ENCODE data around the gene ITGA6.

GRCh38 chr2:172480301-172481218, 53.2 kb downstream of the ITGA6 start:
- TF ChIP-seq, protein P1, sequence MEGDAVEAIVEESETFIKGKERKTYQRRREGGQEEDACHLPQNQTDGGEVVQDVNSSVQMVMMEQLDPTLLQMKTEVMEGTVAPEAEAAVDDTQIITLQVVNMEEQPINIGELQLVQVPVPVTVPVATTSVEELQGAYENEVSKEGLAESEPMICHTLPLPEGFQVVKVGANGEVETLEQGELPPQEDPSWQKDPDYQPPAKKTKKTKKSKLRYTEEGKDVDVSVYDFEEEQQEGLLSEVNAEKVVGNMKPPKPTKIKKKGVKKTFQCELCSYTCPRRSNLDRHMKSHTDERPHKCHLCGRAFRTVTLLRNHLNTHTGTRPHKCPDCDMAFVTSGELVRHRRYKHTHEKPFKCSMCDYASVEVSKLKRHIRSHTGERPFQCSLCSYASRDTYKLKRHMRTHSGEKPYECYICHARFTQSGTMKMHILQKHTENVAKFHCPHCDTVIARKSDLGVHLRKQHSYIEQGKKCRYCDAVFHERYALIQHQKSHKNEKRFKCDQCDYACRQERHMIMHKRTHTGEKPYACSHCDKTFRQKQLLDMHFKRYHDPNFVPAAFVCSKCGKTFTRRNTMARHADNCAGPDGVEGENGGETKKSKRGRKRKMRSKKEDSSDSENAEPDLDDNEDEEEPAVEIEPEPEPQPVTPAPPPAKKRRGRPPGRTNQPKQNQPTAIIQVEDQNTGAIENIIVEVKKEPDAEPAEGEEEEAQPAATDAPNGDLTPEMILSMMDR (IDR thresholded peaks at IDR 0.05): no peak
- no peak for TF ChIP-seq POLR2A (IDR thresholded peaks at IDR 0.05)

All from body of pancreas (tissue), 4 donors.